CD4-positive, alpha-beta T cell treated with Interleukin-4 for 4 hours (primary cell): ENCODE measurements around the gene CYP4F3.
"Not testable (repeated sequence)": the region's sequence is repeated elsewhere in the genome, so short reads cannot be mapped to it uniquely, and the experiment has no call there.

Source experiments
- DNase-seq: peaks from one replicate; pipeline ENCODE4 v3.0.0-alpha.2; 2020

The CYP4F3 gene, protein sequence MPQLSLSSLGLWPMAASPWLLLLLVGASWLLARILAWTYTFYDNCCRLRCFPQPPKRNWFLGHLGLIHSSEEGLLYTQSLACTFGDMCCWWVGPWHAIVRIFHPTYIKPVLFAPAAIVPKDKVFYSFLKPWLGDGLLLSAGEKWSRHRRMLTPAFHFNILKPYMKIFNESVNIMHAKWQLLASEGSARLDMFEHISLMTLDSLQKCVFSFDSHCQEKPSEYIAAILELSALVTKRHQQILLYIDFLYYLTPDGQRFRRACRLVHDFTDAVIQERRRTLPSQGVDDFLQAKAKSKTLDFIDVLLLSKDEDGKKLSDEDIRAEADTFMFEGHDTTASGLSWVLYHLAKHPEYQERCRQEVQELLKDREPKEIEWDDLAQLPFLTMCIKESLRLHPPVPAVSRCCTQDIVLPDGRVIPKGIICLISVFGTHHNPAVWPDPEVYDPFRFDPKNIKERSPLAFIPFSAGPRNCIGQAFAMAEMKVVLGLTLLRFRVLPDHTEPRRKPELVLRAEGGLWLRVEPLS

DNA sequence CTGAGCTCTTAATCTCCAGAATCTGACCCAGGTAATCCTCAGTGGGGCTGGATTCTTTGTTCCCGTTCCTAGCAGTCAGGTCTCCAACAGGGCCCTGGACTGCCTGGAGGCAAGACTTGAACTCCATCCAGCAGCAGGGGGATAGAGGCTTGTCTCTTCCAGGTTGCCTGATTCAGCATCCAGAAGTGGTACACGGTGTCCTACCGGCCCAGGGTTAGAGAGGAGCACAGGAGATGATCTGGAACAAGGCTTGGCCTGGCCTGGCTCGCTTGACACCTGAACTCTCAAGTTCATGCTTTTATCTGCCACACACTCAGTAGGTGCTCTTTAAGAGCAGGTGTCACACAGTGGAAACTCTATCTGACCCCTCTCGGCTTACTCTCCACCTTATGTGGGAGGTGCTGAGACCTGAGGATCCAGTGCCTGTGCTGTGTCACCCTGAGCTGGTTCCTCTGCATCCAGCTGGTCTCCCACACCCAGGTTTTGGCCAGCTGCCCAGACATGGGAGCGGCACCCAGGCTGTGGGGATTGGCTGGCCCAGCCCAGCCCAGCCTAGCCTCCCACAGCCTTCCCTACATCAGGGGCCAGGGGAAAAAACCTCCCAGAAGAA is at the start of gene CYP4F3:
TSS of gene CYP4F3 (plus strand) at position 604 of the 610 bp plus-strand sequence. CDS start 519 bp downstream, outside the sequence.
- DNase-seq, result no peak

GRCh38 chr19:15591796-15592195 is 48.9 kb upstream of the CYP4F3 start:
- DNase-seq, result no peak

GRCh38 chr19:15592506-15592905 is 48.2 kb upstream of the CYP4F3 start:
- DNase-seq, result not testable (repeated sequence)

GRCh38 chr19:15593766-15594165 is 46.9 kb upstream of the CYP4F3 start:
- not testable (repeated sequence) for DNase-seq

- DNase-seq, result no peak
Observed at GRCh38 chr19:15595069-15595468, 45.6 kb upstream of the CYP4F3 start.

DNA sequence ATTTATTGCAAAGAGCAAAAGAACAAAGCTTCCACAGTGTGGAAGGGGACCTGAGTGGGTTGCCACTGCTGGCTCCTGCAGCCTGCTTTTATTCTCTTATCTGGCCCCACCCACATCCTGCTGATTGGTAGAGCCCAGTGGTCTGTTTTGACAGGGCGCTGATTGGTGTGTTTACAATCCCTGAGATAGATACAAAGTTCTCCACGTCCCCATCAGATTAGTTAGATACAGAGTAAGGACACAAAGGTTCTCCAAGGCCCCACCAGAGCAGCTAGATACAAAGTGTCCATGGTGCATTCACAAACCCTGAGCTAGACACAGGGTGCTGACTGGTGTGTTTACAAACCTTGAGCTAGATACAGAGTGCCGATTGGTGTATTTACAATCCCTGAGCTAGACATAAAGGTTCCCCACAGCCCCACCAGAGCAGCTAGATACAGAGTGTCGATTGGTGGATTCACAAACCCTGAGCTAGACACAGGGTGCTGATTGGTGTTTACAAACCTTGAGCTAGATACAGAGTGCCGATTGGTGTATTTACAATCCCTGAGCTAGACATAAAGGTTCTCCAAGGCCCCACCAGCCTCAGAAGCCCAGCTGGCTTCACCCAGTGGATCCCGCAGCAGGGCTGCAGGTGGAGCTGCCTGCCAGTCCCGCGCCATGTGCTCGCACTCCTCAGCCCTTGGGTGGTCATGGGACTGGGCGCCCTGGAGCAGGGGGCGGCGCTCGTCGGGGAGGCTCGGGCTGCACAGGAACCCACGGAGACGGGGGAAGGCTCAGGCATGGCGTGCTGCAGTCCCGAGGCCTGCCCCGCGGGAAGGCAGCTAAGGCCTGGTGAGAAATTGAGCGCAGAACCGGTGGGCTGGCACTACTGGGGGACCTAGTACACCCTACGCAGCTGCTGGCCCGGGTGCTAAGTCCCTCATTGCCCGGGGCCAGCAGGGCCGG is 32.4 kb upstream of the CYP4F3 start:
- DNase-seq, result not testable (repeated sequence)

DNA sequence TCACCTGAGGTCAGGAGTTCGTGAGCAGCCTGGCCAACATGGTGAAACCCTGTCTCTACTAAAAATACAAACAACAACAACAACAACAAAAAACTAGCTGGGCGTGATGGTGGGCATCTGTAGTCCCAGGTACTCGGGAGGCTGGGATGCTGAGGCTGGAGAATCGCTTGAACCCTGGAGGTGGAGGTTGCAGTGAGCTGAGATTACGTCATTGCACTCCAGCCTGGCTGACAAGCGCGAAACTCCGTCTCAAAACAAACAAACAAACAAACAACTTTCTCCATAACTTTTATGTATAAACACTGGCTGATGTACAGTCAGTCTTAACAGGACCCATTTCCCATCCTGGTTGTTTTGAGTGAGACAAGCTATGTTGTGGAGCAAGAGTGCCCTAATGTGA is 31.4 kb upstream of the CYP4F3 start:
- no peak for DNase-seq

- no peak for DNase-seq
Observed at GRCh38 chr19:15612342-15612741, 28.4 kb upstream of the CYP4F3 start.

DNA sequence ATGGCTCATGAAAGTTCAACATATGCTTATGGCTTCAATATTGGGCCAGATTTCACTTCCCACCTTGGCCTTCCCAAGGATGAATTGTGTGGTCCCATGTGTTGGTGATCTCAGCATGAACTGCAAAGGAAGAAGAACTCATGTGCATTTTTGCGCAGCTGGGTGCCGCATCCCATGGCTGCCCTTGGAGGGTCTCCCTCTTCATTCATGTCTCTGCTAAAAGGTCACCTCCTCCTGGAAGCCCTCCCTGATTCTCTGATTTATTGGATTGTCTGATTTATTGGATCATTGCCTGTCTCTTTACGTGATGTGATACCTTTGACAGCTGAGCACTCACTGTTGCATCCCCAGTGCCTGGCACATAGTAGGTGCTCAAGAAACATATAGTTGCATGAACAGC is 27.4 kb upstream of the CYP4F3 start:
- no peak for DNase-seq

DNA sequence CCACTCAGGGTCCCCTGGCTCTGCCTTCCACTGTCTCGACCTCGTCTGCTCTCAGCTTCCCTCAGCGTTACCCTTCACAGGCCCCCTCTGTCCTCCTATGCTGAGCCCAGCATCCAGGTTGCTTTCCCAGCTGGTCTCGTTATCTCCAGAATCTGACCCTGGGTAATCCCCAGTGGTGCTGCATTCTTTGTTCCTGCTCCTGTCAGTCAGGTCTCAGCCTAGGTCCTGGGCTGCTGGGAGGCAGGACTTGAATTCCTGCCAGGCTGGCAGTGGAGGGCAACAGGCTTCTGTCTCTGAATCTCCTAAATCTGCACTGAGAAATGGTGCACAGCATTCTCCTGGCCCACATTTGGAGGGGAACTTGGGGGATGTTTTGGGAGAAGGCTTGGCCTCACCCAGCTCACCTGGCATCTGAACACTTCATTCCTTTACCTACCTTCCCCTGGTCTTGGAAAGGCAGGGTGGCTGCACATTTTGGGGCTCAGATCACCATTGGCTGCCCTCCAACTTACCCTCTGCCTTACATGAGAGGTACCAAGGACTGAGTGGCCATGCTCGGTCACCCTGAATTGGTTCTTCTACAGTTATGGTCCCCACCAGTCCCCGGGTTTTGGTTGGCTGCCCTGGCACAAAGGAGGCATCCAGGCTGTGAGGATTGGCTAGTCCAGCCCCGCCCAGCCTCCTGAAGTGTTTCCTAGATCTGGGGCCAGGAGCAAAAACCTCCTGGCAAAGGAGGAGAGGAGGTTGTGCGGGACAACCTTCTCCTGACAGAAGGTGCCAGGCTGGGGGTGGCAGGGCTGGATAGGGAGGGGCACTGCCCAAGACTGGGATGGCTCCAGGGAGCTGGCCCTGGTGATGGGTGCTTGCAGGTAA is 26.0 kb upstream of the CYP4F3 start, which contains the start of gene CYP4F8:
TSS of gene CYP4F8 (plus strand) at position 712 of the 873 bp plus-strand sequence. CDS start 399 bp downstream, outside the sequence.
- DNase-seq, result no peak

- DNase-seq, result no peak
Observed at GRCh38 chr19:15615526-15615925, 25.2 kb upstream of the CYP4F3 start.

- no peak for DNase-seq
Observed at GRCh38 chr19:15616183-15616582, 24.5 kb upstream of the CYP4F3 start.

DNA sequence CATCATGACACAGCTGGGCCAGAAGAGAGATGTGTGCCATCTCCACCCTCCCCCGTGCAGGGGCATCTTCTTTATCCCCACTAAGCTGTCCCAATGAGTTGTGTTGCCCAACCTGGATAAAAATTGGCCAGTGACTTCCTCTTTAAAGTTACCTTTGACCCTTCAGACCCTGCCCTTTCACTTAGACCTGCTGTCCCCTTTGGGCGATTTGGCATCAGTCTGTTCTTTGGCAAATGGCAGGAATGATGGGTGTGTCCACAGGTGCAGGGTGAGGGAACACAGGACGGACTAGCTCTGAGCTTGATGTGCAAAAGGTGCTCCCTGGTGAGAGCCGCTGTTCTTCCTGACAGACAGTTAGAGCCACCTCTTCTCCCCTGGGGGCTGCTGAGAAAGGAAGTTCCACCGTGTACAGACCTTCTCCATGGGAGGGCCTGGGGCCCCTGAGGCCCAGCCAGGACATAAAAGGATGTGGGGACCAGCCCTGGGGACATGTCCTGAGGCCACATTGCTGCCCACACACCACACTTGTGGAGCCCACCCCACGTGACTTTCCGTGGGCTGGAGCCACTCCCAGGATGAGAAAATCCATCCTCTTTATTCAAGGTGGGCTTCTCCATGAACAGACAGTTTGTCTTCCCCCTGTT is 23.9 kb upstream of the CYP4F3 start:
- DNase-seq, result no peak

DNA sequence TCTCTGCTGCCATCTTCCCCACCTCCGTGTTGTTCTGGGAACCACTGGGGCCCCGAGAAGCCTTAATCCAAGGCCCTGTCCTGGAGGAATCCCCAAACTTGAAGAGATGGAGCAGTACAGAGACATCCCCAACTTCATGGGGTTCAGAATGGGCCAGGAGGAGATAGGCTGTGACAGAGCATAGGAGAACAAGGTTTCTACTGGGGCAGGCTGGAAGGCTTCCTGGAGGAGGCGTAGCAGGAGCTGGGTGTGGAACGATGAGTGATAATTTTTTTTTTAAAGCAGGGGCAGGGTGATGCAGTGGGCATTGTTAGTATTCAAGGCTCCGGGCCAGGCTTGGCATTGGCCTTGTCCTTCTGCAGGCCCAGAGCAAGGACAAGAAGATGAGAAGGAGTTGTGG is 22.4 kb upstream of the CYP4F3 start:
- DNase-seq, result no peak

- no peak for DNase-seq
Observed at GRCh38 chr19:15621801-15622200, 18.9 kb upstream of the CYP4F3 start.

GRCh38 chr19:15622991-15623390 is 17.7 kb upstream of the CYP4F3 start:
- no peak for DNase-seq

DNA sequence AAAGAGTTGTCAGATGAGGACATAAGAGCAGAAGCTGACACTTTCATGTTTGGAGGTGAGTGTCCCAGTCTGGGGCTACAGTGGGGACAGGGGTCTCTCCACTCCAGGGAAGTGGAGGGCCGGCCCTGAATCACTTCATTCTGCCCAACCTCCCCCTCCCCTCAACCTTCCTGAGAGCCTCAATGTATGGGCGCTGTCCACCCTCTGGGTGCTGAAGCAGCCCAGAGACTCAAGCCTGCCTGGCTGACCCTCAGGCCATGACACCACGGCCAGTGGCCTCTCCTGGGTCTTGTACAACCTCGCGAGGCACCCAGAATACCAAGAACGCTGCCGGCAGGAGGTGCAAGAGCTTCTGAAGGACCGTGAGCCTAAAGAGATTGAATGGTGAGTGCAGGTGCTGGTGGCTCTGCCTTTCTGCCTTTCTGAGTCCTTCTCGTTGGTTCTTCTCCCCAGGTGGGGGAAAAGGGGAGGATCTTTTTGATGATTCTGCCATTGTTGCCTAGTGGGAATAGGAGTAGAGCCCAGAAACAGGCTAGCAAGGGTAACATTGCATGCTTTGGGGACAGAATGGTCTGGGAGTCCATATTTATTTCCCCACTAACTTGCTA is 16.9 kb upstream of the CYP4F3 start:
- no peak for DNase-seq

DNA sequence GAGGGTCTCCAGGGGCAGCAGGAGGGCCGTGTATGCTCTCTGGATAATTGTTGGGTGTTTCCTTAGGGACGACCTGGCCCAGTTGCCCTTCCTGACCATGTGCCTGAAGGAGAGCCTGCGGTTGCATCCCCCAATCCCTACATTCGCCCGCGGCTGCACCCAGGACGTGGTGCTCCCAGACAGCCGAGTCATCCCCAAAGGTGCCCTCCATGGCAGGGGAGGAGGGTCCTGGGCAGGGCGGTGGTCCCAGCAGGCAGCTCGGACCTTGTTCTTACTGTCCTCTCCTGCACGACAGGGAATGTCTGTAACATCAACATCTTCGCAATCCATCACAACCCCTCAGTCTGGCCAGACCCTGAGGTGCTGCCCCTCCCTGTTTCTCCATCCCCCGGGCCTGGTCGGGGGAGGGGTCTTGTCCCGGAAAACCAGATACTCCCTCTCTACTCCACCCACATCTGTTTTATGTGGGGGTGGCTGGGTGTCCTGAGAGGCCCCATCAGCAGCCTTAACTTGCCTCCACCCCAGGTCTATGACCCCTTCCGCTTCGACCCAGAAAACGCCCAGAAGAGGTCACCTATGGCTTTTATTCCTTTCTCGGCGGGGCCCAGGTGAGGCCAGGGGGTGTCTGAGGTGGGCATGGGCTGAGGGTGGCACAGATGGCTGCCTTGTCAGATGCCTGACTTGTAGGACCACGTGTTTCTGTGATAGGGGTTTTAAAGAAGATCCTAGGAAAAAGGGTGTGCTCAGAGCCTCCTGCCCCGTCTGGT is 12.3 kb upstream of the CYP4F3 start:
- no peak for DNase-seq

GRCh38 chr19:15629003-15629880 is 11.5 kb upstream of the CYP4F3 start:
- DNase-seq, result peak; percentile 78
